Ectodermal cell (in vitro differentiated cells): ENCODE data around the gene TNFAIP8L2.
"Not testable (repeated sequence)": the region's sequence is repeated elsewhere in the genome, so short reads cannot be mapped to it uniquely, and the experiment has no call there.

Source experiments
- H3K27ac ChIP-seq: 2 replicates; pipeline ENCODE4 v1.7.0; 2013; ENCODE audit warnings: mild to moderate bottlenecking, low read depth, low read length; ENCODE audit not compliant: insufficient read depth, poor library complexity, severe bottlenecking
- H3K27me3 ChIP-seq: 2 replicates; pipeline ENCODE4 v1.7.0; 2013; ENCODE audit warnings: mild to moderate bottlenecking, low read length; ENCODE audit not compliant: insufficient read depth, control insufficient read depth, poor library complexity, severe bottlenecking
- H3K36me3 ChIP-seq: one replicate; pipeline ENCODE4 v1.7.0; 2013; ENCODE audit warnings: low read length; ENCODE audit not compliant: control insufficient read depth, insufficient read depth
- H3K4me1 ChIP-seq: one replicate; pipeline ENCODE4 v1.7.0; 2013; ENCODE audit warnings: low read length; ENCODE audit not compliant: control insufficient read depth, insufficient read depth
- H3K4me3 ChIP-seq: 2 replicates; pipeline ENCODE4 v1.7.0; 2013; ENCODE audit warnings: low read depth, low read length, control low read depth; ENCODE audit not compliant: insufficient read depth
- H3K9me3 ChIP-seq: 2 replicates; pipeline ENCODE4 v1.7.0; 2013; ENCODE audit warnings: mild to moderate bottlenecking, low read length, moderate library complexity; ENCODE audit not compliant: control insufficient read depth
- WGBS, 2 experiments: methylation state at CpG; one replicate each; pipeline ENCODE4 v1.1.7; 2013; ENCODE audit warnings: missing lambda C conversion rate in 2 of 2; 5-methylcytosine and 5-hydroxymethylcytosine counted together

The TNFAIP8L2 gene

DNA sequence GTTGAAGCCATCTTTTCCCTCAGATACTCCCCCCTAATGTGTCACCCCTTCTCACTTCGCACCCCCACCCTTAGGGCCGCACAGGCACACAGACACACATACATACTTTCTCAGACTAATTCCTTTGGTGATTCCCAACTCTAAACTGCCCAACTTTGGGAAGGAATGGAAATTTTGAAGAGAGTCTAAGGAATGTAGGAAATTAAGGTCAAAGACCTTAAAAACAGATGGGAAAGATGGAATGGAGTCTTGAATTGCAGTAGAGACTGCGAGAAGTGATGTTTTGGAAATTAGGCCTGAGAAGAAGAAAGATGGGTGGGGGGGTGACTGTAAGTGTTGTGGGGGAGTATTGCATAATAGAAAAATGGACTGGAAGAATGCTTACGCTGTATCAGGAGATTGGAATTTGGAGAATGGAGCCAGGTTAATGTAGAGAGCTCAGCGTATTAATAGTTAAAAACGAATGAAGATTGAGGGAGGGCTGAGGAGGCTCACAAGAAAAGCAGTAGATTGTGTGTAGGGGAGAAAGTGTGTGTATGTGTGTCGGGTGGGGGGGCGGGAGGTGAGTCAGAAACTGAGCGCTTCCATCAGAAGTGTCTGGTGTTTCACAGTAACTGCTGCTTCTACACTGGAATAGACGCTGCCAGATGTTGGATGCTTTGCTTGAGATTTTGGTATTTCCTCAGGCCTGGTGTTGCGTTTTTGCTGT is 43.6 kb downstream of the TNFAIP8L2 start:
- H3K4me3 ChIP-seq = peak overlapping the region; percentile 74
- H3K9me3 ChIP-seq = no peaks in the 10 kb centered on the region
- peaks cover 5% of the 10 kb centered on the region for H3K4me1 ChIP-seq
- H3K36me3 ChIP-seq = peaks cover 6% of the 10 kb centered on the region
- H3K27ac ChIP-seq = no peak overlapping the region
- H3K27me3 ChIP-seq = no peaks in the 10 kb centered on the region
- WGBS, 2 experiments = 36 to 40% methylated on average over 11 of the region's 11 CpGs

DNA sequence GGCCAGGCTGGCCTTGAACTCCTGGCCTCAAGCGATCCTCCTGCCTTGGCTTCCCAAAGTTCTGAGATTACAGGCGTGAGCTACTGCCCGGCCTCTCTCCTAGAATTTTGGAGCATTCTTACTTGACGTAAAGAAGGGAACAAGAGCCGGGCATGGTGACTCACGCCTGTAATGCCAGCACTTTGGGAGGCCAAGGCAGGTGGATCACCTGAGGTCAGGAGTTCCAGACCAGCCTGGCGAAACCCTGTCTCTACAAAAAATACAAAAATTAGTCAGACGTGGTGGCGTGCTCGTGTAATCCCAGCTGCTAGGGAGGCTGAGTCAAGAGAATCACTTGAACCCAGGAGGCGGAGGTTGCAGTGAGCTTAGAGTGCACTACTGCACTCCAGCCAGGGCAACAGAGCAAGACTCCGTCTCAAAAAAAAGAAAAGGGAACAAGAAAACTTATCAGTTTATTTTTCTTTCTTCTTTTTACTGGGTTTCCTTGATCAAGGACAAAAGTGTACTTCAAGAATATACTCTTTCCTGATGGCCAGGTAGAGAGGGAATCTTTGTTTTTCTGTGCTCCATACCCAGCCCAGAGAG is 49.0 kb downstream of the TNFAIP8L2 start:
- 96 to 98% methylated on average over 12 of the region's 12 CpGs for WGBS, 2 experiments
- H3K4me3 ChIP-seq, H3K4me1 ChIP-seq, H3K27ac ChIP-seq, H3K9me3 ChIP-seq, H3K27me3 ChIP-seq: not testable (repeated sequence)
- peaks cover 28% of the 10 kb centered on the region for H3K36me3 ChIP-seq
